SK-N-SH (cell line): ENCODE results near the gene RCOR1.

Experiments
- EP300 ChIP-seq, 2 experiments: IDR thresholded peaks; 2 replicates each; pipeline versions ENCODE4 v1.4.0 to v1.6.1; 2012; ENCODE audit warnings: borderline replicate concordance in 1 of 2, low read depth in 1 of 2, low read length in 1 of 2
- FOXJ3 ChIP-seq: sonication (generic); formaldehyde crosslinking; IDR thresholded peaks from 2 replicates; pipeline ENCODE4 v1.5.1; 2020; ENCODE audit warnings: mild to moderate bottlenecking, missing genetic modification reagents
- RAD21 ChIP-seq: IDR thresholded peaks from 2 replicates; pipeline ENCODE4 v1.6.1; 2012; ENCODE audit warnings: mild to moderate bottlenecking, low read length
- YY1 ChIP-seq: IDR thresholded peaks from 2 replicates; pipeline ENCODE4 v1.4.0; 2012; ENCODE audit warnings: low read depth, mild to moderate bottlenecking
- TF ChIP-seq, protein P1 (sequence below): fragments of 200-600 bp; sonication (generic); IDR thresholded peaks from 2 replicates; pipeline ENCODE4 v1.6.1; 2017; ENCODE audit warnings: antibody characterized with exemption, mild to moderate bottlenecking, moderate library complexity
- TF ChIP-seq, protein P2 (sequence below): fragments of 150-350 bp; IDR thresholded peaks from 2 replicates; pipeline ENCODE4 v1.6.1; 2017; ENCODE audit warnings: antibody characterized with exemption, low read length, low read depth, borderline replicate concordance
- TF ChIP-seq, protein P3 (sequence below): IDR thresholded peaks from 2 replicates; pipeline ENCODE4 v1.6.1; 2012; ENCODE audit warnings: mild to moderate bottlenecking, low read depth, low read length, moderate library complexity

DNA sequence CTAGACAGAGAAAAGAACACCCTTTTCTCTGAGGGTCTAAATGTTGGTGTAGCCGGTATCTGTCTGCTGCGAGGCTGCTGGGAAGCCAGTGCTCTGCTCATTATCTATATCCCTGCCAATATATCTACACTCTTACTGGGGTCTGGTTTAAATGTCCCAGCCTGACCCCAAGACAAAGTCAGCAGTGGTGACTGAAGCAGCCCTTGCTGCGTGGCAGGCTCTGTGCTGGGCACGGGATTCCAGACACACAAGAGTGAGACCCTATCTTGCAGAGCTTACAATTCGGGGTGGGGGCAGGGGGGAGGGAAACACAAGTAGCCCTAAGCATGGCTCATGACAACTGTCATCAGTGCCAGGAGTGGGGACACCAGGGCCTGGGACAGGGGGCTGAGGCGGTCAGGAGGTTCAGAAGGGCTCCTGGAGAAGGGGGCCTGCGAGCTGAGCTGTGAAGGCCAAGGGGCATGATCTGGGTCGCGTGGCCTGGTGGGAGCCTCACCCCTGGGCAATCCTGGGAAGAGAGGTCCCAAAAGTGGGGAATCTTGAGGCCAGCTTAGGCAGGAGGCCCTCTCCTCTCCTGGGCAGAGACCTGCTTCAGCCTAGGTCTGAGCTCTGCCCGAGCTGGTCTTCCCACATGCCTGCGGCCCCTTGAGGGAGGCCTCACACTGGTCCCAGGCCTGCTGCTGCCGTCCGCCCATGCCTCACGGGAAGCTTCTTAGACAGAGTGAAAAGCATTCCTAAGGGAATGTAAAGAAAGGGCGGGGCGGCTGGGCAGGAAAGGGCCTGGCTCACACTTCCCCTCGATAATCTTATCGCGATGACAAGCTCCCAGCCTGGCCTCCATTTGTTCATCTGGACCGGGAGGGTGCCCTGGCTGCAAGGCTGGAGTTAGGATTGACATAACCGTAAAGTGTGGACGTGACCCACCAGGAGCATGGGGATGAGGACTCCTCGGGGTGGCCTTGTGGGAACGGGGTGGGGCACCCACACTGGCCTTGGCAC is 7.3 kb upstream of the RCOR1 start:
- no peak for TF ChIP-seq EP300 (IDR thresholded peaks at IDR 0.05; ENCODE audit: borderline replicate concordance in 1 of 2, low read depth in 1 of 2, low read length in 1 of 2)
- TF ChIP-seq, protein P1, sequence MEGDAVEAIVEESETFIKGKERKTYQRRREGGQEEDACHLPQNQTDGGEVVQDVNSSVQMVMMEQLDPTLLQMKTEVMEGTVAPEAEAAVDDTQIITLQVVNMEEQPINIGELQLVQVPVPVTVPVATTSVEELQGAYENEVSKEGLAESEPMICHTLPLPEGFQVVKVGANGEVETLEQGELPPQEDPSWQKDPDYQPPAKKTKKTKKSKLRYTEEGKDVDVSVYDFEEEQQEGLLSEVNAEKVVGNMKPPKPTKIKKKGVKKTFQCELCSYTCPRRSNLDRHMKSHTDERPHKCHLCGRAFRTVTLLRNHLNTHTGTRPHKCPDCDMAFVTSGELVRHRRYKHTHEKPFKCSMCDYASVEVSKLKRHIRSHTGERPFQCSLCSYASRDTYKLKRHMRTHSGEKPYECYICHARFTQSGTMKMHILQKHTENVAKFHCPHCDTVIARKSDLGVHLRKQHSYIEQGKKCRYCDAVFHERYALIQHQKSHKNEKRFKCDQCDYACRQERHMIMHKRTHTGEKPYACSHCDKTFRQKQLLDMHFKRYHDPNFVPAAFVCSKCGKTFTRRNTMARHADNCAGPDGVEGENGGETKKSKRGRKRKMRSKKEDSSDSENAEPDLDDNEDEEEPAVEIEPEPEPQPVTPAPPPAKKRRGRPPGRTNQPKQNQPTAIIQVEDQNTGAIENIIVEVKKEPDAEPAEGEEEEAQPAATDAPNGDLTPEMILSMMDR, result no peak
- no peak for TF ChIP-seq FOXJ3
- TF ChIP-seq, protein P2, sequence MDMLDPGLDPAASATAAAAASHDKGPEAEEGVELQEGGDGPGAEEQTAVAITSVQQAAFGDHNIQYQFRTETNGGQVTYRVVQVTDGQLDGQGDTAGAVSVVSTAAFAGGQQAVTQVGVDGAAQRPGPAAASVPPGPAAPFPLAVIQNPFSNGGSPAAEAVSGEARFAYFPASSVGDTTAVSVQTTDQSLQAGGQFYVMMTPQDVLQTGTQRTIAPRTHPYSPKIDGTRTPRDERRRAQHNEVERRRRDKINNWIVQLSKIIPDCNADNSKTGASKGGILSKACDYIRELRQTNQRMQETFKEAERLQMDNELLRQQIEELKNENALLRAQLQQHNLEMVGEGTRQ, result no peak
- TF ChIP-seq, protein P3, sequence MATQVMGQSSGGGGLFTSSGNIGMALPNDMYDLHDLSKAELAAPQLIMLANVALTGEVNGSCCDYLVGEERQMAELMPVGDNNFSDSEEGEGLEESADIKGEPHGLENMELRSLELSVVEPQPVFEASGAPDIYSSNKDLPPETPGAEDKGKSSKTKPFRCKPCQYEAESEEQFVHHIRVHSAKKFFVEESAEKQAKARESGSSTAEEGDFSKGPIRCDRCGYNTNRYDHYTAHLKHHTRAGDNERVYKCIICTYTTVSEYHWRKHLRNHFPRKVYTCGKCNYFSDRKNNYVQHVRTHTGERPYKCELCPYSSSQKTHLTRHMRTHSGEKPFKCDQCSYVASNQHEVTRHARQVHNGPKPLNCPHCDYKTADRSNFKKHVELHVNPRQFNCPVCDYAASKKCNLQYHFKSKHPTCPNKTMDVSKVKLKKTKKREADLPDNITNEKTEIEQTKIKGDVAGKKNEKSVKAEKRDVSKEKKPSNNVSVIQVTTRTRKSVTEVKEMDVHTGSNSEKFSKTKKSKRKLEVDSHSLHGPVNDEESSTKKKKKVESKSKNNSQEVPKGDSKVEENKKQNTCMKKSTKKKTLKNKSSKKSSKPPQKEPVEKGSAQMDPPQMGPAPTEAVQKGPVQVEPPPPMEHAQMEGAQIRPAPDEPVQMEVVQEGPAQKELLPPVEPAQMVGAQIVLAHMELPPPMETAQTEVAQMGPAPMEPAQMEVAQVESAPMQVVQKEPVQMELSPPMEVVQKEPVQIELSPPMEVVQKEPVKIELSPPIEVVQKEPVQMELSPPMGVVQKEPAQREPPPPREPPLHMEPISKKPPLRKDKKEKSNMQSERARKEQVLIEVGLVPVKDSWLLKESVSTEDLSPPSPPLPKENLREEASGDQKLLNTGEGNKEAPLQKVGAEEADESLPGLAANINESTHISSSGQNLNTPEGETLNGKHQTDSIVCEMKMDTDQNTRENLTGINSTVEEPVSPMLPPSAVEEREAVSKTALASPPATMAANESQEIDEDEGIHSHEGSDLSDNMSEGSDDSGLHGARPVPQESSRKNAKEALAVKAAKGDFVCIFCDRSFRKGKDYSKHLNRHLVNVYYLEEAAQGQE, result no peak
- TF ChIP-seq RAD21, result no peak
- no peak for TF ChIP-seq YY1
